Parathyroid adenoma (tissue), 2 donors: ENCODE measurements around the gene NOL4L.

Experiments used
- H2AFZ ChIP-seq: fragments of 300-600 bp; sonication (generic); one replicate; pipeline ENCODE4 v1.7.0; 2017; ENCODE audit warnings: antibody characterized with exemption, mild to moderate bottlenecking
- H3K27ac ChIP-seq: fragments of 300-600 bp; sonication (generic); one replicate; pipeline ENCODE4 v1.7.0; 2017
- H3K27me3 ChIP-seq: fragments of 300-600 bp; sonication (generic); one replicate; pipeline ENCODE4 v1.7.0; 2017; ENCODE audit warnings: low read length; ENCODE audit not compliant: control insufficient read depth, insufficient read depth
- H3K36me3 ChIP-seq: fragments of 300-600 bp; sonication (generic); one replicate; pipeline ENCODE4 v1.7.0; 2017; ENCODE audit warnings: low read length; ENCODE audit not compliant: control insufficient read depth, insufficient read depth
- H3K4me1 ChIP-seq: fragments of 300-600 bp; sonication (generic); one replicate; pipeline ENCODE4 v1.7.0; 2017; ENCODE audit warnings: control low read depth
- H3K4me2 ChIP-seq: fragments of 300-600 bp; sonication (generic); one replicate; pipeline ENCODE4 v1.7.0; 2017; ENCODE audit warnings: low read length
- H3K4me3 ChIP-seq: fragments of 300-600 bp; sonication (generic); one replicate; pipeline ENCODE4 v1.7.0; 2017; ENCODE audit warnings: low read depth, low read length
- H3K79me2 ChIP-seq: fragments of 300-600 bp; sonication (generic); one replicate; pipeline ENCODE4 v1.7.0; 2017; ENCODE audit warnings: control low read depth
- H3K9ac ChIP-seq: fragments of 300-600 bp; sonication (generic); one replicate; pipeline ENCODE4 v1.7.0; 2017; ENCODE audit warnings: mild to moderate bottlenecking
- H3K9me3 ChIP-seq: fragments of 300-600 bp; sonication (generic); one replicate; pipeline ENCODE4 v1.7.0; 2017; ENCODE audit warnings: low read length; ENCODE audit not compliant: control insufficient read depth
- TF ChIP-seq, protein P1 (sequence below): fragments of 300-600 bp; sonication (generic); IDR thresholded peaks from one replicate; pipeline ENCODE4 v1.7.0; 2017; ENCODE audit warnings: antibody characterized with exemption, mild to moderate bottlenecking
- donor health status: primary hyperparathyroidism.

Gene NOL4L

DNA sequence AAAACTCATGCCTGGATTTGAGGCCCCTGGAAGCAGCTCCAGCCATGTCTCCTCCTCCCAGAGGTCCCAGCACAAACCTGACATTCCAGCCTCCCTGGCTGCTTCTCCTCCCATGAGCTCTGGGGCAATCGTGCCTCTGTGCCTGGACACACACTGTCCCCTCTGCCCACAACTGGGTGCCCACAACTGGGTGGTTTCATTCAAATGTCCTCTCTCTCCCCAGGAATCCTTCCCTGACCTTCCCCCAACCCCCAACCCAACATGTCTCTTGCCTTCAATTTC is 37.4 kb downstream of the NOL4L start:
- Histone ChIP-seq H3K9me3 (no peaks in the 10 kb centered on the region), H3K36me3 (no peaks in the 10 kb centered on the region), H3K4me1 (peaks cover 9% of the 10 kb centered on the region), H3K4me2 (no peak overlapping the region), H3K4me3 (no peak overlapping the region), H2AFZ (no peak overlapping the region), H3K27ac (no peak overlapping the region), H3K27me3 (no peaks in the 10 kb centered on the region), H3K79me2 (peaks cover 7% of the 10 kb centered on the region), H3K9ac (no peak overlapping the region)
- TF ChIP-seq, protein P1, sequence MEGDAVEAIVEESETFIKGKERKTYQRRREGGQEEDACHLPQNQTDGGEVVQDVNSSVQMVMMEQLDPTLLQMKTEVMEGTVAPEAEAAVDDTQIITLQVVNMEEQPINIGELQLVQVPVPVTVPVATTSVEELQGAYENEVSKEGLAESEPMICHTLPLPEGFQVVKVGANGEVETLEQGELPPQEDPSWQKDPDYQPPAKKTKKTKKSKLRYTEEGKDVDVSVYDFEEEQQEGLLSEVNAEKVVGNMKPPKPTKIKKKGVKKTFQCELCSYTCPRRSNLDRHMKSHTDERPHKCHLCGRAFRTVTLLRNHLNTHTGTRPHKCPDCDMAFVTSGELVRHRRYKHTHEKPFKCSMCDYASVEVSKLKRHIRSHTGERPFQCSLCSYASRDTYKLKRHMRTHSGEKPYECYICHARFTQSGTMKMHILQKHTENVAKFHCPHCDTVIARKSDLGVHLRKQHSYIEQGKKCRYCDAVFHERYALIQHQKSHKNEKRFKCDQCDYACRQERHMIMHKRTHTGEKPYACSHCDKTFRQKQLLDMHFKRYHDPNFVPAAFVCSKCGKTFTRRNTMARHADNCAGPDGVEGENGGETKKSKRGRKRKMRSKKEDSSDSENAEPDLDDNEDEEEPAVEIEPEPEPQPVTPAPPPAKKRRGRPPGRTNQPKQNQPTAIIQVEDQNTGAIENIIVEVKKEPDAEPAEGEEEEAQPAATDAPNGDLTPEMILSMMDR, result no peak

DNA sequence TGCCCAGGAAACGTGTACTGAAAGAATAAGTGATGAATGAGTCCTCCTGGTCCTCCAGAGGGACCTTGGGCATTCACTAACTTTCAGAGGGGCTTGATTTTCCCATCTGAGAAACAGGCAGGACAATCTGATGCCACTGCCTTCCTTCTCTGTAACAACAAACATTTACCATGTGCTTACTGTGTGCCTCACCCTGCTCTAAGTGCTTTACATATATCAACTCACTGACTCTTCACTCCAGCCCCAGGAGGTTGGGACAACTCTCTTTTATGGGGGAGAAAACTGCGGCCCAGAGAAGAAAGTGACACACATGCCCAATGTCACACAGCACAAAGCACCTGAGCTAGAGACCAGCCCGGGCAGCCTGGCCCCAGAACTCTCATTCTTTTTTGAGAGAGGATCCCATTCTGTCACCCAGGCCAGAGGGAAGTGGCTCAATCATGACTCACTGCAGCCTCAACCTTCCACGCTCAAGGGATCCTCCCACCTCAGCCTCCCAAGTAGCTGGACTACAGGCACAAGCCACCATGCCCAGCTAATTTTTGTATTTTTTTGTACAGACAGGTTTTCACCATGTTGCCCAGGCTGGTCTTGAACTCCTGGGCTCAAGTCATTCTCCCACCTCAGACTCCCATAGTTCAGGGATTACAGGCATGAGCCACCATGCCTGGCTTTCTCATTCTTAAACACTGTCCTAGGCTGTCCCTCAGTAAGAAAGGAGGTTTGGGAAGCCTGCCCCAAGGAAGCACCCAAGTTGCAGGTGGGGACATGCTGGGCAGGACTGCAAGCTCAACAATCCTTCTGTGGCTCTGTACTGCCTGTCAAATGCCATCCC is 38.0 kb downstream of the NOL4L start:
- no peak overlapping the region for H3K9ac ChIP-seq
- H3K4me2 ChIP-seq, result no peak overlapping the region
- H3K4me1 ChIP-seq, result peaks cover 9% of the 10 kb centered on the region
- H3K36me3 ChIP-seq, result no peaks in the 10 kb centered on the region
- H3K79me2 ChIP-seq, result peaks cover 5% of the 10 kb centered on the region
- TF ChIP-seq, protein P1, result no peak
- no peak overlapping the region for H3K4me3 ChIP-seq
- no peak overlapping the region for H3K27ac ChIP-seq
- no peak overlapping the region for H2AFZ ChIP-seq
- H3K9me3 ChIP-seq, result no peaks in the 10 kb centered on the region
- no peaks in the 10 kb centered on the region for H3K27me3 ChIP-seq

DNA sequence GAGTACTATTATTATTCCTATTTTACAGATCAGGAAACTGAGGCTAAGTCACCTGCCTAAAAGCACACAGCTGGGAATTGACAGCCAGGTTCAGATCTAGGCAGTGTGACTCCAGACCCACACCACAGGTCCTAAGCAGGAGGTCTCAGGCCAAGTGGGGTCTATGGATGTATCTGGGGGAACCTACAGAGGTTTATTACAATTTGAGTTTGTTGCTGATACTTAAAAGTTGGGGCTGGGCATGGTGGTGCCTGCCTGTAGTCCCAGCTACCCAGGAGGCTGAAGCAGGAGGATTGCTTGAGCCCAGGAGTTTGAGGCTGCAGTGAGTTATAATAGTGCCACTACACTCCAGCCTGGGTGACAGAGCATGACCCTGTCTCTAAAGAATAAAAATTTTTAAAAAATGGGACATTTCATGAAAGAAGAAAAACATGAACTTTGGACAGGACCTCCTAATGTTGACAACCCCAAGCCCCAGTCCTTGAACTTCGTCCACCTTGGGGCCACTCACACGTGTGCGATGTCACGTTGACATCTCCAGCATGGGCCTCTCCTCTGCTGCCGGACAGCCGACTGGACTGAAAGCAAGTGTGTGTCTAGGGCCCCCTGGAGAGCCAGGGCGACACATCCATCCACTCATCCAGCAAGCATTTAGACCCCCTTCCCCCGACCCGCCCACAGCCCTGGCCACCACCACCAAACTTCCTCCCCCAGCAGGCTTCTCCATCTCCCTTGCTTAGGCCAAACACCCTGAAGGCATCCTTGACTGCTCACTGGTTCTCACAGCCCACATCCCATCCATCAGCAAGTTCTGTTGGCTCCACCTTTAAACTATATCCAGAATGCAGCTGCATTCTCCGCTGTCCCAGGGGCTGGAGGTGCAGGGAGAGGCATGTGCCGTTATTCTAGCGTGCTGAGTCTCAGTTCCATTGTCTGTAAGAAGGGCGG is 40.0 kb downstream of the NOL4L start:
- H3K4me2 ChIP-seq, result no peak overlapping the region
- peaks cover 5% of the 10 kb centered on the region for H3K79me2 ChIP-seq
- H2AFZ ChIP-seq, result no peak overlapping the region
- no peak overlapping the region for H3K4me3 ChIP-seq
- H3K27ac ChIP-seq, result no peak overlapping the region
- no peaks in the 10 kb centered on the region for H3K36me3 ChIP-seq
- TF ChIP-seq, protein P1, result no peak
- H3K9me3 ChIP-seq, result no peaks in the 10 kb centered on the region
- H3K27me3 ChIP-seq, result no peaks in the 10 kb centered on the region
- peaks cover 9% of the 10 kb centered on the region for H3K4me1 ChIP-seq
- H3K9ac ChIP-seq, result no peak overlapping the region

DNA sequence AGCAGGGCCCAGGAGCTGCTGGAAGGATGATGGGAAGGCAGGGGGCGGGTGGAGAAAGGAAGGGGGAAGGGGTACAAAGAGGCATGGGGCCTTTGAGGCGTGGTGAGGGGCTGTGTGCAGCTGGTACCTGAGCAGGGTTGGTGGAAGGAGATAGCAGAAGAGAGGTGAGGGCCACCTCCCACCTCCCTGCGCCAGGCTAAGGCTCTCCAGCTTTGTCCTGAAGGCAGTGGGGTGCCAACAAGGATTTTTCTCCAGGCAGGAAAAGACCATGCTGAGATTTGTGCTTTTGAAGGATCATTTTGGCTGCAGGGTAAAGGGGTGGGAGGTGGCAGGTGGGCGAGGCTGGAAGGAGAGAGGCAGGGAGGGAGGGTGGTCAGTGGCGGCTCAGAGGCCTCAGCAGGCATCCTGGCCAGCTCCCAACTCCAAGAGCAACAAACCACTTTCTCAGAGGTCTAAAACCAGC is 40.8 kb downstream of the NOL4L start:
- Histone ChIP-seq H3K4me3 (no peak overlapping the region), H3K79me2 (peaks cover 5% of the 10 kb centered on the region), H3K36me3 (no peaks in the 10 kb centered on the region), H3K4me2 (no peak overlapping the region), H3K9me3 (no peaks in the 10 kb centered on the region), H3K4me1 (peaks cover 9% of the 10 kb centered on the region), H3K27ac (no peak overlapping the region), H3K9ac (no peak overlapping the region), H2AFZ (no peak overlapping the region), H3K27me3 (no peaks in the 10 kb centered on the region)
- TF ChIP-seq, protein P1, result no peak
